ENCODE measurements around the gene GPSM1. TPM values are rescaled to one million over a fixed set of nuclear protein-coding genes. Genes with fewer than 3 reads are reported as not detected.

GPSM1 gene
- polyA plus RNA-seq, 10 donors, result 15.9 to 30.8 (median 21.0) TPM

DNA sequence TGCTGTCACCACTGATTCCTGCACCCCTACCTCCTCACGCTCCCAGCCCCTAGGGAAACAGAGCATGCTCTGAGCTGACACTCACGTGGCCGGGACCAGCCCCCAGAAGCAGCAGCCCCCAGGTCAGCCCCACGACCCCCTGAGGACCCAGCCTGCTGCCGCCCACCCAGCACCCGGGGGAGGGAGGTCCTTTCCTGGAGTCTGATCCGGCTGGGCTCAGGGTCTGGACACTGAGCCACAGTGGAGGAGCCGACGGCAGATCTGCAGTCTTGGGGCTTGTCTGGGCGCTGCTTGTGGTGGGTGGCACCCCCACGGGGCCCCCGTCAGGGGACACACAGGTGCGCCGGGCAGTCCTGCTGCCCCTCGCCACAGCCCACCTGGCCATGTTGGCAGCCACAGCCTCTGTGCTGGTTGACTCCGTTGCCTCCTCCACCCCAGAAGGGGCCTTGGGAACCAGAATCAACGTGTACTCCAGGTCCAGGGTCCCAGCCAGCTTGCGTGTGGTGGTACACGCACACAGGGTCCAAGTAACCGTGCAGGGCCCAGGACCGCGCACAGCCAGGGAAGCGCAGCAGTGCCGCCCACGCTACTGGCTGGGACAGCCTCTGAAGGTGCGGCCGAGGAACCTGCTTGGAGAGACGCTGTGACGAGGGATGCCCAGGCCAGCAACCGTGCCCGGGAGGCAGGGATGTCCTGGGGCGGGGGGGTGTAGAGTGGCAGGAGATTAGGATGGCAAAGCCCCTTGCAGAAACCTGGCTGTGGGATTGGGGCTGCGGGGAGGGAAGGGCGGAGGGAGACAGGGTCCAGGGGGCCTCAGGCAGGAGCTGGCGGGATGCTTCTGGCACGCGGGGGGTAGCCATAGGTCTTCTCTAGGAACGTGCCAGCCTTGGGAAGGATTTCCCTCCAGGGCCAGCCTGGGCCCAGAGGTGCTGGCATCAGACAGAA, 32.7 kb downstream of the GPSM1 start:
- DNase-seq, result no peak

DNA sequence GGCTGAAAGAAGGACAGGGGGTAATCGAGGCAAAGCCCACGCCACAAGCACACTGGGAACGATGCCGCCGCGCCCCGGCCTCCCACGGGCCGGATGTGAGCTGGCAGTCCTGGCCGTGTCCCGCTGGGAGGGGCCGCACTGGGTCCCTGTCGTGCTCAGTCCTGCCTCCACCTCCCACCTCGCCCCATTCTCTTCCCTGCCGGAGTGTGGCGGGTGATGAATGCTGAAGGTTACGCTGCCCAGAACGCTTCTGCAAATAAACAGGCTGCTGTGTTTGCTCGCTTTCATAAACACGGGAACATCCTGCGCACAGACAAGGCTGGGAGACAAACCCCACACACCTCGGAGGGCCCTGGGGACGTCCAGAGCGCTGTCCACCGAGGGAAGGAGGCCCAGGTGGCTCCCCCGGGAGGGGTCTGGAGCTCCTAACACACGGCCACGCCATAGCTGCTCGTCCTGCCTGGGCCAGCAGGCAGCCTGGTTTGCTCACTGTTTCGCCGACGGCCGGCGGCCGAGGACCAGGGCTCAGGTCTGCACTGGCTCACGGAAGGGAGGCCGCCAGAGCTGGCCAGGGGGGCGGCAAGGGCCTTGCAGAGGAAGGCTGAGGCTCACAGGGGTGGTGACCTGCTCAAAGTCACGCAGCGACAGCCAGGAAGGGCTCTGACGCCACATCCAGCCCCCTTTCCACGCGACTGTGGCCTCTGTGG, 33.9 kb downstream of the GPSM1 start:
- DNase-seq, result no peak

DNA sequence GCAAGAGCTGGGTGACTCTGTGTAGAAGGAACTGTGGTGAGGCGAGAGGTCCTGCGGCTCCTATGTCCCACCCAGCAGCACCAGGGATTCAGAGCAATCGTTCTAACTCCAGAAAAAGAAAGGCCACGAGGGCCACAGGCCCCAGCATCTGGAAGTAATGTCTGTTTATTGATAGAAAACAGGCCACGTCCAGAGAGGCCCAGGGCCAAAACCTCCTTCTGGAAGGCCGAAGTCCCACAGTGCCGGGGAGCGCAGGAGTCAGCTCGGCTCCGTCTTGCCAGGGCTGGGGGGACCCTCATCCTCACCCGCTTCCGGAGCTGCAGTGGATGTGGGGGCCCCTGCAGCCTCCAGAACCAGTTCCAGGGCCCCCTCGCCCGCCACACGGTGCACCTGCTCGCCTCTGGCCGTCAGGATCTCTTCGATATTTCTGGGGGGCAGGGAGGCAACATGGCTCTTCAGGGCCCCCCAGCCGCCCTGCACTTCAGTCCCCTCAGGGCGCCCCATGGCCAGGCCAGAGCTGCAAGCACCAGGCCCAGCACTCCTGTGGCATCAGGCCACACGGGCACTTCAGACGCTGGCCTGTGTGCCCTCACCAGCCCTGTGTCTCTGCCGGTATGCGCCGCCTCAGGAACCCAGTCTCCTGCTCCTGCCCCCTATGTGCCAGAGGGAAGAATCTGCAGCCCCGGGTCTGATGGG, 34.6 kb downstream of the GPSM1 start:
- peak in 2 of 3 donors; percentile 66 to 83 for DNase-seq

DNA sequence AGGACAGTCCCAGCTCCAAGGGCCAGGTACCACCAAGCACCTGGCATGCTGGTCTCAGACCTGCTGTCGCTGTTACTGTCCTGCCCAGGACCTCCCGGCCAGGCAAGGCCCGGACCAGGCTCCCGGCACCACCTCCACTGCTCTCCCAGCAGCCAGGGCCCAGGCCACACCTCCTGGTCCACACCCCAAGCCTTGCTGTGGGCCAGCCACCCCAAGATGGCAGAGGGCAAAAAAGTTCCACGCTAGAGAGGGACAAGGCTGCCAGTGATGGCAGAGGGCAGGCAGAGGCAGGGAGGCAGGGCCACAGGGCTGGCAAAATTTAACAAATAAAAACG, 35.1 kb downstream of the GPSM1 start:
- DNase-seq, result no peak

DNA sequence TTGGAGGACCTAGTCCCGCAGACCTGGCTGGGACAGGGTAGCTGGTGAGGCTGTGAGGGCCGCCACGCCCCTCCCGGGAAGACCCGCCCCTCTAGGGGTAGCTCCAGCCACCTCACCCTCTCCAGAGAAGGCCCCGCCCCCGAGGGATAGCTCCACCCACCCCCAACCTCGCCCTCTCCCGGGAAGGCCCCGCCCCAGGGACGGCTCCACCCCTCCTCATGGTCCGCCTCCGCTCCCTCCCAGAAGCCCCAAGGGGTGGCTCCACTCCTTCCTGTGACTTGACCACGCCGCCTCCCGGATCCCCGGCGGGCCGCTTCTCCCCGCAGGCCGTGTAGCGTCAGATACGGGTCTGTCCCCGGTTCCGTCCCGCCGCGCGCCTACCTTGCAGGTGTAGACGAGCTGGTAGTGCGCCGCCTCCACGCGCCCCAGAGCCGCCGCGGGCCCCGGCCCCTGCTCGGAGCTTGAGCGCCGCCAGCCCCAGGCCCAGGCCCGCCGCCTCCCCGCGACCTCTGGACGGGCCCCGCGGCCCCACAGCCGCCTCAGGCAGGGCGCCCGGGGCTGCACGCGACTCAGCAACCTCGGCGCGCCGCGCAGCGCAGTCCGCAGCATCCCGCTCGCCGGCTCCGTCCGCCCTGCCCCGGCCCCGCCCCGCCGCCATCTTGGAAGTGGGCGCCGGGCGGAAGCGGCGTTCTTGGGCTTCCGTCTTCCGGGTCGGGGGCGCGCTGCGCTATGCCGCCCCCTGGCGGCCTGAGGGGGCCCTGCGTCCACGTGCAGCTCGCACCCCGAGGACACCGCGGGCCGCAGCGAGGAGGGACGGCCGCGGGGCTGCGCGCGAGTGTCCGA, 36.0 kb downstream of the GPSM1 start, which contains the start of gene DNLZ:
Gene DNLZ, minus strand, starts transcription at position 639 of the 843 bp plus-strand sequence. Its CDS starts 30 bp downstream, at position 609.
- DNase-seq, result peak; percentile 92 to 95 (median 94)

DNA sequence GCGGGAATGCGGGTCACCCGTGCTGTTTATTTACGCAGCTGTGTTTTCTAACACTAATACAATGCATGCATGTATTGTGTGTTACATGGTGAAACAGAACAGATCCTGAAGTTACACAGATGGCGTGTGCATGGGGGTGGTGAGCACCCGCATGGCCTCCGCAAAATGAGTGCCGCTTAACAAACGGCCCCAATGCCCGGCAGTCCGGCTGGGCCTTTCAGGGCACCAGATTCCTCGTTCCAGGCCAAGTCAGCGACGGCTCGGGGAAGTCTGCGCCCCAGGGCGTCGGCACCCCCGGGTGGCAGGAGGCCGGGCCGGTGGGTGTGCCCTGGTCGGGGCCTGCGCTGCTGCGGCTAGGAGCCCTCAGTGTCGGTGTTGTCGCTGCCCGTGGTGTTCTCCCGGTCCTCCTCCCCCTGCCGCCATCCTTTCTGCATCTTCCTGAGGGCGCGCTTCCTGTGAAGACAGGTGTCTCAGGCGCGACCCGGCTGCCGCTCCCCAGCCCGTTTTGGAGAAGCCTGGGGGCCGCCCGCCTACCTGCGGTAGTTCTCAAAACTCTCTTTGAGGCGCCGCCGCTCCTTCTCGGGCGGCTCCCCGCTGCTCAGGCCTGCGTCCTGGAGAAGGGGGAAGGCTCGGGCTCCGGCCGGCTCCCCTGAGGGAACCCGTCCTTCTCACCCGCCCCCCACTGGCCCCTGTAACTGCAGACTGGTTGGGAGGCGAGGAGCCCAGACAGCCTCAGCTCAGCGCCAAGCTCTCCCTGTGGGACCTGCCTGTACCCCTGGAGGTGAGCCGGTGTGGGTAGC, 36.8 kb downstream of the GPSM1 start:
- no peak for DNase-seq

DNA sequence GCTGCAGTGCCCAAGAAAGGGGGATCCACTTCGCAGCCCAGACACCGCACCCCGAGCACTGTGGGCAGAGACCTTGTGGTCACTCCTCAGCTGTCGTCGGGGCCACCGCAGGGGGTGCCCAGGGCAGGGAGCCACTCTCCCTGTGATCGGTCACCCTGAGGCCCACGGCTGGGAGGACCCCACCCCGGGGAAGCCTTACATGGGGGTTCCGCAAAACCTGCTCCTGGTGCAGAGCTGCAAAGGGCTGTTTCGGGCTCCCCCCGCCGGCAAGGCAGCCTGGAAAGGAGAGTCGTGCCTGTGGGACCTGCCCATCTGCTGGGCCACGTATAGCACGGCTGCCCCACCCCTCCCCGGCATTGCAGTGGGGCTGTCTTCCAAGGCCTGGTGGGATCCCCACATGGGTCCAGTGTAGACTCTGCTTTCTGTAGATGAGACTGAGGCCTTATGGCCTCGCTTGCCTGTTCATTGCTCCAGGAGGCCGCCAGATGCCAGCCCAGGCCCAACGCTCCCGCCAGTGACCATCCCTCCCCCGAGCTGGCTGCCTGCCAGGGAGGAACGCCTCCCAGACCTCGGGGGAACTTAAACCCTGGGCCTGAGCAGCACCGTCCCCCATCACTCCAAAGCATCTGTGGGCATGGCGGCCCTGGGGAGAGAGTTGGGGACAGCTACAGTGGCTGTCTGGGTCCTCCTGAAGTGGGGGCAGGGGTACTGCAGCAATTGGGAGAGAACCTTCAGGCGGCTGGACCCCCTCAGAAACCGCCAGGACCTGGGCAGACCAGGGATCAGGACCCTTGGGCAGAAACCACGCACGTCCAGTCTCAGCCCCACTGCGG, 37.8 kb downstream of the GPSM1 start:
- no peak for DNase-seq

DNA sequence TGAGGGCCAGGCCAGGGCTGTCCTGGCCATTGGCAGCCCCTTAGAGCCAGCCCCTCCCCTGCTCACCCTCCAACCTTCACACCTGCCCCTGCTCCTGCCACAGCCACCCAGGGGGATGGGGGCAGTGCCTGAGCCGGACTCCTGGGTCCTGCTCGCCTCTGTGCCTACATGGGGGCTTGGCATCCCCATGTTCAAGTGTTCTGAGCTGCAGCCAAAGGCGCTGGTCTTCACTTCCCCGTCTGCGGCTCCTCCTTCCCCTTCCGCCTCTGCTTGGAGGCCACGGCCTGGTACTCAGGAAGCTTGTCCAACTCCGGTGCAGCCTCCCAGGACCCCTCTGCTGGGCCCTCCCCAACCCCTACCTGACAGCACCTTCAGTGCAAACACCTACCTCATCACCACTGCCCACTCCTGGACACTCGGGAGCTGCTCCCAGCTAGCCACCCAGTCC, 38.5 kb downstream of the GPSM1 start:
- DNase-seq, result no peak

DNA sequence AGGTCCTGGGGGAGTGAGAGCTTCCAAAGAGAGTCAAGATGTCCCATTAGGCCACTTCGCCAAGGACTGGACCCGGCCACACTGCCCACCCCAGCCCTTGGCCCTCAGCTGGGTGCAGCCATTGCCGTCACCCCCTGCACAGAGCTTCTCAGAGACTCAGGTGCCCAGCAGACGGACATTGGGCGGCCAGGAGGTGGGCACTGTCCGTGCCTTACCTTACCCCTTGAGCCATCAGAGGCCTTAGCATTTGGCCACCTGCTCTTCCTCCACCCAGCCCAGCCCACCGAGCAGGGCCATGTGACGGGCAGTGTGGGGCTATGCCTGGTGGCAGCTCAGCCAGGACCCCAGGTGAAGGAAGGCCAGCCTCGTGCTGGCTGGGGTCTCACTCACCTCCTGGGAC, 39.5 kb downstream of the GPSM1 start:
- no peak for DNase-seq

DNA sequence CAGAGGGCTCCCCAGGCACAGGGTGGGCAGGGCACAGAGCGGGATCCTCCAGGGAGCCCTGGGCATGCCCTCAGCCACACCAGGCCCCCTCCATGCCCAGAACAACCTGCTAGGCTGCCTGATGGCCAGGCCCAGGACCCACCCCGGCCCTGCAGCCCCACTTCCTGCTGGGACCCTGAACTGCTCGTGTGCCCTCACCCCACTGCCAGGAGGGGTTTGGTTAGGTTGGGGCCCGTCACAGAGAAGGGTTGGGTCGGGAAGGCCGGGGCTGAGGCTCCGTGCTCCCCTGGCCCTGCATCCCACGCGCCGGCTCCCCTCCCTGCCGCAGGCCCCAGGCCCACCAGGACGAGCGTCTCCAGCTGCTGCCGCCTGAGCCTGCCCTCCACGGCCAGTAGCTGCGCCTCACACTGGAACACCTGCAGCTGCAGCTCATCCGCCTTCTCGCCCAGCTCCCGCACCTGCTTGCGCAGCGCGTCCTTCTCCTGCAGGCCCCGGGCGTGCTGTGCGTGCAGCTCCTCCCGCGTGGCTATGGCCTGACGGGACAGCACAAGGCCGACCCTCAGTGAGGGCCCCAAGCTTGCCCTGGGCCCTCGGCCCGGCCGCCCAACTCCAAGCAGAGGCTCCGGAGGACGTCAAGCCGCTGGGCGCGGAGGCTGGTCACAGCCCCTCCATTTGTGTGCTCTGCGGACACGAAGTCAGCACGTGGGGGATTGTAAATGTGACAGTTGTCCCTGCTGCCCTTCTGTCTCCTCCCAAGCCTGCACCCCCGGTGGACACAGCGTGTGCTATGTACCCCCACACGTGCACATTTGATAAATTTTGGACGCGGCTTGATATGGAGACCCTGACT, 40.2 kb downstream of the GPSM1 start:
- DNase-seq, result no peak

DNA sequence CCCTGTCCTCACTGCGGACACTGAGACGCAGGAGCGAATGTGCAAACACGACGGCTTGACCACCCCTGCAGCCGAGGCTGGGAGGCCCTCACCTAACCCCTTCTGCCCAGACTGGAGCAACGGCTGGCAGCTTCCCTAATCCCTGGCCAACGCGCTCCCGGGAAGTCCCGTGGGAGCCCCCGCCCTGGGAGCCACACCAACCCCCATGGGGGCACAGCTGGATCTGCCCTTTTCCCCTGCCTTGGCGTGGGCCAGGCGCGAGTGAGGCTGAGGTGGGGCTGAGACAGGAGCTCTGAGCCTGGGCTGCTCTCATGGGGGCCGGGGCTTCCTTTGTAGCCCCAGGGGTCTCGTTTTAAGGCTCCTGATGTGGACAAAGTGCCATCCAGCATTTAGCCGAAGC, 40.9 kb downstream of the GPSM1 start:
- DNase-seq, result no peak

DNA sequence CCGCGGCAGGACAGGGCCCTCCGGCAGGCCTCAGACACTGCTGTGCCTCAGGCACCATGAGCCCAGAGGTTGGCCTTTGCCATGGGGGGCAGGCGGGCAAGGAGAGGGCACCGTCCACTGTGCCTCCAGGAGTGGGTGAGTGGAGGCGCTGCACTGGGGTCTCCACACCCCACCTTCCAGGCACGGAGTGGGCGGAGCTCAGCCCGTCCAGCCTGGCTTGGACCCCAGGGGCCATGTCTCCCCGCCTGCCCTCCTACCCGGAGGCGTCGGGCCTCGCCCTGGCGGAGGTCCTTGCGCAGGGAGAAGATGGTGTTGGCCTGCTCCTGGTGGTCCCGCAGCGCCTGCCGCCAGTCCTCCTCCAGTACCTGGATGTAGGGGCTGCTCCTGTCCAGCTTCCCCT, 42.7 kb downstream of the GPSM1 start:
- DNase-seq, result no peak

DNA sequence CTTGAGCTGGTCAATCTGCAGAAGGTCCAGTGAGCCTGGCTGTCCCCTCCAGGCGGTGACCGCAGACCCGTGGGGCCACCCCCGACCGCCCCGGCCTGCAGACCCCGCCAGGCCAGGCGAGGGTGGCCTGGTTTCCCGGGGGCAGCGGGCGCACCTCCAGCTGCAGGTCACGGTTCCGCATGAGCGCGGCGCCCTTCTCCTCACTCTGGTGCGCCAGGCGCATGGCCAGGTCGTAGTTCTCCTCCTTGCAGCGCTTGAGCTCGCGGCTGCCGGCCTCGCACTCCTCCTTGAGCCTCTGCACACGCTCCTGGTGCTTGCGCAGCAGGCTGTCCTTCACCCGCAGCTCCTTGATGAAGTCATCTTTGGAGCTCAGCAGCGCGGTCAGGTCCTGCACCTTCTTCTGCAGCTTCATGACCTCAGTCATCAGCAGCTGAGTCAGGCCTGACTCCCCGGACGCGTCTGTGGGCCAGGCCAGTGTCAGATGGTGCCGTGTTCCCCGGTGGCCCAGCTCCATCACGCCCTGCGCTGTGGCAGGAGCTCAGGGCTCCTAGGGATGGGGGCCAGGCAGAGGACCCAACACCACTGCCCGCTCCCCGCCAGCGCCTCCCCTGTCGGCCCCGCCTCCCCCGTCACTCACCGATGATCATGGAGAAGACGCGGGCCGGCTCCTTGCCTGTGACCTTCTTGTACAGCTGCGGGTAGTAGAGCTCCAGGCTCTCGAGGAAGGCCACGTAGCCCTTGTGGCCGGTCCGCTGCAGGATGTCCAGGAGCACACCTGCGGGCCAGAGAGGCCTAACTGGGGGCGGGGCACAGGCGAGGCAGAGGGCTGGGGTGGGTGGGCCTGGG, 43.6 kb downstream of the GPSM1 start:
- DNase-seq, result no peak

DNA sequence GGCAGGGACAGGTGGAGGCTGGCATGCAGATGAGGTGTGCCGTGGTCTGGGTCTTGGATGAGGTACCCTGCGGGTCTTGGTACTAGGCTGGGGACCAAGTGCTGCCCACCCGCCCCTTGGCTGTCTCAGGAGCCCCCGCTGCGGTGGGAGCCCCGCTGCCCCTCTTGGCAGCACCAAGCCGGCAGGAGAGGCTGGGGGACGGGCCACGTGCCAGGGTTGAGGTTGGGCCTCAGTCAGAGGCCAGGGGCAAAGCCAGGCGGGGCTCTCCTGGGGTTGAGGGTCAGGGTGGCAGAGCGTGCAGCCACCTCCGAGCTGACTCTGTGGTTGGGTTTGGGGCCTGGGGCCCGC, 44.2 kb downstream of the GPSM1 start:
- DNase-seq, result no peak

DNA sequence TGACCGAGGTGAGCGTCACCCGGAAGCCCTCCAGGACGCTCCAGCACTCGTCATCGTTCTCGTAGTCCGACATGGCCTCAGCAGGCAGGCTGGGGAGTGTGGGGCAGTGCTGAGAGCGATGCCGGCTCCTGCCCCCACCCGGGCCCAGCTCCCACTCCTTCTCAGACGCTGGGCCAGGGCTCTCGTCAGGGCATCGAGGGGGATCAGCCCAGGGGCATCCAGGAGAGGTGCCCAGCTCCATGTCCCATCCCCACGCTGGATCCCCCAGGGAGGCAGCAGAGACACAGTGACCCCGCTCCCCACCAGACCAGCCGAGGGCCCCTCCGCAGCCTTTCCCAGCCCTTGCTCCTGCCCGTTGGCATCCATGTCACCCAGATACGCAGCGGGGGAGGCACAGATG, 44.7 kb downstream of the GPSM1 start:
- no peak for DNase-seq

DNA sequence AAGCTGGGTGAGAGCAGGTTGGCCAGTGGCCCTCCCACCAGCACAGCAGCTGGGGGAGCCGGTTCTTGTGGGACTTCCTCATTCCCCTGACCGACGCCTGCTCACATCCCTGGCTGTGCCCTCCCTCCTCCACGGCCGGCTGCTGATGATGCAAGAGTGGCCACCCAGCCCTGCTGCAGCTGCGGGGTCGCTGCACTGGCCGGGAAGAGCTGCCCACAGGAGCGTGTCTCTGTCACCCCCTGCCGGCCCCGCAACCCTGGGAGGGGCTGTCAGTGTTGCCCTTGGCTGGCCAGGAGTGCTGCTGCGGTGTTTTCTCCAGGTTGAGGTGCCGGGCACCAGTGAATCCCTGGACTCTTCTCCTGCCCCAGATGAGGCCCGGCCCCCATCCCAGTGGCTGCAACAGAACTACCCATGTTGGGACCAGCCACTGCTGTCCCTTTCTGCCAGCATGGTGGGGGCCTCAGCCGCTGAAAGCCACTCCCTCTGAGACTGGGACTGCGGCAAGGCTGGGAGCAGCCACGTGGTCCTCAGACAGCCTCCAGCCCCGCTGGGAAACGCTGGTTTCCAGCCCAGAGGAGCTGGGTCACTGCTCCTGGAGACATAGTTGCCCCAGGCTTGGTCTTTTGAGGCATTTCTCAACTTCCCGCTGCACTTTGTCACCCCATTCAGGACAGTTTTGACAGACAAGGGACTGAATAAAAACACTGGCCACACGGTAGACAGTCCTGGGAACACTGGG, 45.4 kb downstream of the GPSM1 start:
- DNase-seq, result peak in 1 of 3 donors; percentile 78
